Ishikawa (cell line): ENCODE results near the gene NTM.

Experiments used
- CEBPB ChIP-seq: IDR thresholded peaks from 2 replicates; pipeline ENCODE4 v1.6.1; 2012
- CREB1 ChIP-seq: IDR thresholded peaks from 2 replicates; pipeline ENCODE4 v1.6.1; 2012; ENCODE audit warnings: low read depth
- RAD21 ChIP-seq: IDR thresholded peaks from 2 replicates; pipeline ENCODE4 v1.6.1; 2012; ENCODE audit warnings: low read depth
- TAF1 ChIP-seq: IDR thresholded peaks from 2 replicates; pipeline ENCODE4 v1.6.1; 2012; ENCODE audit warnings: low read depth, mild to moderate bottlenecking
- TCF12 ChIP-seq: IDR thresholded peaks from 2 replicates; pipeline ENCODE4 v1.6.1; 2012; ENCODE audit warnings: low read depth
- TEAD4 ChIP-seq: IDR thresholded peaks from 2 replicates; pipeline ENCODE4 v1.6.1; 2012
- YY1 ChIP-seq: IDR thresholded peaks from 2 replicates; pipeline ENCODE4 v1.6.1; 2012; ENCODE audit warnings: low read depth
- TF ChIP-seq, protein P1 (sequence below): IDR thresholded peaks from 2 replicates; pipeline ENCODE4 v1.6.1; 2012
- TF ChIP-seq, protein P2 (sequence below): IDR thresholded peaks from 2 replicates; pipeline ENCODE4 v1.6.1; 2012; ENCODE audit warnings: low read depth, mild to moderate bottlenecking

DNA sequence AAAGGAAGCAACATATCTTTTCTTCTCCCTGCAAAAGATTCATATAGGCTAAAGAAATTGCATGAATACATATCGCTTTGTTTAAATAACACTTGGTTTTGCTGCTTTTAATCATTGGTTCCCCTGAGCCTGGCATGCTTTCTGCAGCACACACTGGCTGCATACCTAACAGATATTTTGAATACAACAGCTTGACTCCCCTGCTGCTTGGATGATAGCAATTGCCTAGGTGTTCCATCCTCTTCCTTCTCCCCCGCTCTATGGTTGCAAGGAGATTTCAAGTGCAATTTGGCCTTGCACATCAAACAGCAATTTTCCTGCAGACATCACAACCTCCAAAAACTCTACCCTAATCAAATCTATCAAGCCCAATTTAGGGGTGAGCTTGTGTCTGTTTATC is 430.0 kb downstream of the NTM start:
- no peak for TF ChIP-seq TEAD4
- TF ChIP-seq, protein P1, sequence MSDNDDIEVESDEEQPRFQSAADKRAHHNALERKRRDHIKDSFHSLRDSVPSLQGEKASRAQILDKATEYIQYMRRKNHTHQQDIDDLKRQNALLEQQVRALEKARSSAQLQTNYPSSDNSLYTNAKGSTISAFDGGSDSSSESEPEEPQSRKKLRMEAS: no peak
- no peak for TF ChIP-seq TCF12
- no peak for TF ChIP-seq RAD21
- TF ChIP-seq TAF1: no peak
- no peak for TF ChIP-seq CEBPB
- TF ChIP-seq CREB1: no peak
- TF ChIP-seq YY1: no peak
- TF ChIP-seq, protein P2, sequence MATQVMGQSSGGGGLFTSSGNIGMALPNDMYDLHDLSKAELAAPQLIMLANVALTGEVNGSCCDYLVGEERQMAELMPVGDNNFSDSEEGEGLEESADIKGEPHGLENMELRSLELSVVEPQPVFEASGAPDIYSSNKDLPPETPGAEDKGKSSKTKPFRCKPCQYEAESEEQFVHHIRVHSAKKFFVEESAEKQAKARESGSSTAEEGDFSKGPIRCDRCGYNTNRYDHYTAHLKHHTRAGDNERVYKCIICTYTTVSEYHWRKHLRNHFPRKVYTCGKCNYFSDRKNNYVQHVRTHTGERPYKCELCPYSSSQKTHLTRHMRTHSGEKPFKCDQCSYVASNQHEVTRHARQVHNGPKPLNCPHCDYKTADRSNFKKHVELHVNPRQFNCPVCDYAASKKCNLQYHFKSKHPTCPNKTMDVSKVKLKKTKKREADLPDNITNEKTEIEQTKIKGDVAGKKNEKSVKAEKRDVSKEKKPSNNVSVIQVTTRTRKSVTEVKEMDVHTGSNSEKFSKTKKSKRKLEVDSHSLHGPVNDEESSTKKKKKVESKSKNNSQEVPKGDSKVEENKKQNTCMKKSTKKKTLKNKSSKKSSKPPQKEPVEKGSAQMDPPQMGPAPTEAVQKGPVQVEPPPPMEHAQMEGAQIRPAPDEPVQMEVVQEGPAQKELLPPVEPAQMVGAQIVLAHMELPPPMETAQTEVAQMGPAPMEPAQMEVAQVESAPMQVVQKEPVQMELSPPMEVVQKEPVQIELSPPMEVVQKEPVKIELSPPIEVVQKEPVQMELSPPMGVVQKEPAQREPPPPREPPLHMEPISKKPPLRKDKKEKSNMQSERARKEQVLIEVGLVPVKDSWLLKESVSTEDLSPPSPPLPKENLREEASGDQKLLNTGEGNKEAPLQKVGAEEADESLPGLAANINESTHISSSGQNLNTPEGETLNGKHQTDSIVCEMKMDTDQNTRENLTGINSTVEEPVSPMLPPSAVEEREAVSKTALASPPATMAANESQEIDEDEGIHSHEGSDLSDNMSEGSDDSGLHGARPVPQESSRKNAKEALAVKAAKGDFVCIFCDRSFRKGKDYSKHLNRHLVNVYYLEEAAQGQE: no peak
